ENCODE results near the gene NR3C1. TPM values are rescaled to one million over a fixed set of nuclear protein-coding genes. Genes with fewer than 3 reads are reported as not detected.

The NR3C1 gene
- total and polyA plus RNA-seq, 2 of the 4 experiments (the other 2 are of a cell fraction) = 13.7 to 77.4 TPM

DNA sequence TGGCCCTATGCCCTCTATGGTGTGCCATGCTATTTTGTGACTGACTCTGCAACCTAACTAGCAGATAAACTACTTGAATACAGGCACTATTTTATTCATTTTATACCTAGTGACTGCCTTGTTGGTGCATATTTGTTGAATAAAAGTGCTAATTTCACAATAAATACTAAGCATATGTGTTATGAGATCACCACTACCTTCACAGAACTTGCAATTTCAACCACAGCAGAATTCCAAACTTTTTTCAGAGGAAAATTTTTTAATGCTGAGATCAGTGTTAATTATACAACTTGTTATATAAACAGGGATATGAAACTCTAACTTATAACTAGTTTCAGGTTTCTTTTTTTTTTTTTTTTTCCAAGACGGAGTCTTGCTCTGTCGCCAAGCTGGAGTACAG lies 94.8 kb downstream of the NR3C1 start:
- Histone ChIP-seq H4K91ac (ENCODE audit: insufficient read depth, low read depth, low read length) (no peak overlapping the region), H3K9ac (ENCODE audit: low read depth, low read length) (no peak overlapping the region), H2BK15ac (ENCODE audit: low read depth, low read length) (peak overlapping the region; percentile 93), H4K20me1 (ENCODE audit: insufficient read depth, low read length) (no peaks in the 10 kb centered on the region; the same call in 1 of the 2 replicates), H3K4me1 (ENCODE audit: control insufficient read depth, insufficient read depth, low read length) (peaks cover 15% of the 10 kb centered on the region), H3K79me1 (ENCODE audit: low read depth in 1 of 2, low read length in 2 of 2) (peaks cover 19 to 48% of the 10 kb centered on the region in 2 experiments), H2AFZ (replicated peaks; ENCODE audit: low read length, poor library complexity) (no peak overlapping the region), H4K5ac (ENCODE audit: low read depth, low read length) (no peak overlapping the region; the same call in 1 of the 2 replicates), H3K56ac (ENCODE audit: extremely low read depth, insufficient read depth, low read length) (no peak overlapping the region), H3K27ac (ENCODE audit: insufficient read depth, low read length) (peak overlapping the region; percentile 62; the same call in 1 of the 2 replicates), H3K14ac (replicated peaks; ENCODE audit: low read depth, low read length) (0 out of 2 replicates have a peak overlapping the region, but pooled peaks have one; percentile 72), H3K4me3 (ENCODE audit: insufficient read depth, low read depth, low read length) (no peak overlapping the region), H2BK20ac (ENCODE audit: low read depth, low read length) (peak overlapping the region; percentile 42; the same call in 1 of the 2 replicates), H3K36me3 (ENCODE audit: control insufficient read depth, insufficient read depth, low read length) (peaks cover 17% of the 10 kb centered on the region), H3K27me3 (ENCODE audit: control insufficient read depth, insufficient read depth, low read length) (no peaks in the 10 kb centered on the region), H3K9me1 (ENCODE audit: insufficient read depth, low read length) (peaks cover 3% of the 10 kb centered on the region; the same call in 1 of the 2 replicates), H3K9me3 (ENCODE audit: control insufficient read depth, insufficient read depth, low read length) (no peaks in the 10 kb centered on the region; the same call in 1 of the 2 replicates), H3K18ac (ENCODE audit: low read depth, low read length) (peak overlapping the region; percentile 69; the same call in 1 of the 2 replicates), H2AK9ac (replicated peaks; ENCODE audit: low read depth, low read length, poor library complexity) (no peak overlapping the region), H3K23ac (ENCODE audit: low read depth, low read length) (no peak overlapping the region), H2AK5ac (ENCODE audit: low read depth, low read length) (0 out of 2 replicates have a peak overlapping the region, but pooled peaks have one; percentile 79), H4K8ac (ENCODE audit: low read depth in 2 of 2, low read length in 2 of 2) (no peak overlapping the region), H3K4me2 (ENCODE audit: low read depth, low read length) (no peak overlapping the region), H2BK5ac (ENCODE audit: low read depth, low read length, poor library complexity, severe bottlenecking) (peak overlapping the region; percentile 75), H2BK120ac (ENCODE audit: low read depth, low read length) (no peak overlapping the region), H3K4ac (ENCODE audit: low read depth, low read length) (0 out of 2 replicates have a peak overlapping the region, but pooled peaks have one; percentile 55)
- dilution Hi-C loops (cut with HindIII; ENCODE audit: low sequenced_read_pairs, unreplicated experiment) (no loop called here), intact Hi-C loops (cut with micrococcal nuclease) (no loop called here), in situ Hi-C loops (cut with MboI; ENCODE audit: low sequenced_read_pairs) (no loop called here)
- 0 out of 2 replicates have a peak, but pooled peaks have one; percentile 11 for TF ChIP-seq MAFK (IDR thresholded peaks at IDR 0.05; ENCODE audit: low read depth, low read length)
- no peak for TF ChIP-seq NFE2L2 (IDR thresholded peaks at IDR 0.05; ENCODE audit: low read depth, low read length)
- peak; percentile 46 for TF ChIP-seq CEBPB (IDR thresholded peaks at IDR 0.05; ENCODE audit: low read depth, low read length)
- no CpG with 5 or more reads among the region's 2 CpGs for WGBS, 2 experiments (ENCODE audit: extremely low coverage in 2 of 2, insufficient read length in 1 of 2)
- peak; percentile 52 for DNase-seq
- POLR2A ChIA-PET (ENCODE audit: unreplicated experiment) = no interaction called here
- CTCF ChIA-PET = interaction anchor here (0.6 kb wide), 1 partner anchor 90 kb away, joined by 4 read pairs; no protein-coding TSS in a partner anchor
- no peak for ATAC-seq (ENCODE audit: low read depth)
- BruUV-seq (replicated peaks) = no TSS peak
